Adrenal gland (tissue), 12 donors: ENCODE data around the gene PYDC1. TPM values are rescaled to one million over a fixed set of nuclear protein-coding genes. Genes with fewer than 3 reads are reported as not detected.

Source experiments
- DNase-seq, 7 donors: peaks; one replicate each; pipeline ENCODE4 v3.0.0-alpha.2; 2019 to 2020
- H3K27ac ChIP-seq, 5 donors: fragments of 200-600 bp; sonication (generic) in 4 of 5; 1 replicate in 3 of 5; 2 replicates in 2 of 5; pipeline versions ENCODE4 v1.5.1 to v1.8.0; 2016 to 2020; ENCODE audit warnings: mild to moderate bottlenecking in 1 of 5
- H3K27me3 ChIP-seq: fragments of 200-600 bp; 2 replicates; pipeline ENCODE4 v1.8.0; 2021
- H3K36me3 ChIP-seq, 2 donors: fragments of 200-600 bp; replicated peaks in 1 of 2; 1 replicate in 1 of 2; 2 replicates in 1 of 2; pipeline versions ENCODE4 v1.5.1 to v1.8.0; 2018 to 2022
- H3K4me1 ChIP-seq, 2 donors: fragments of 200-600 bp; replicated peaks in 1 of 2; 1 replicate in 1 of 2; 2 replicates in 1 of 2; pipeline versions ENCODE4 v1.5.1 to v1.8.0; 2018 to 2021
- H3K4me3 ChIP-seq, 4 donors: fragments of 200-600 bp; sonication (generic) in 3 of 4; one replicate each; pipeline ENCODE4 v1.5.1; 2016 to 2018
- H3K9me3 ChIP-seq, 3 donors: fragments of 200-600 bp; sonication (generic) in 1 of 3; replicated peaks in 1 of 3; 1 replicate in 2 of 3; 2 replicates in 1 of 3; pipeline versions ENCODE4 v1.5.1 to v1.8.0; 2016 to 2021
- POLR2A ChIP-seq, 2 donors: fragments of 450-650 bp; IDR thresholded peaks; one replicate each; pipeline ENCODE4 v1.6.1; 2017; ENCODE audit warnings: antibody characterized with exemption in 2 of 2, mild to moderate bottlenecking in 2 of 2, moderate library complexity in 1 of 2
- WGBS, 4 donors: extraction: QIAGEN DNeasy Blood & Tissue Kit in 2 of 4; methylation state at CpG; one replicate each; pipeline versions ENCODE4 v1.1.5 to v1.1.7; 2013 to 2017; 5-methylcytosine and 5-hydroxymethylcytosine counted together
- intact Hi-C, 2 donors: fragments of 100-400 bp; cut with DNase I; formaldehyde crosslinking; loops; one replicate each; pipeline versions ENCODE4 v1.14.1 to v1.15.0; 2022 to 2023
- polyA plus RNA-seq, 3 donors: library from polyadenylated mRNA; stranded (reverse); fragments of 200-250 nt in 2 of 3; fragments of 350-450 nt in 1 of 3; fragmentation: Illumina TruSeq in 1 of 3; extraction: RNeasy Lipid Tissue Mini Kit (QIAGEN cat#74804) in 1 of 3; gene quantifications; one replicate each; pipeline ENCODE4 v1.2.3, GENCODE V29; 2013 to 2014
- total RNA-seq, 9 donors: library from RNA; depleted of rRNA in 4 of 9; stranded (reverse); fragments of >200 nt in 4 of 9; fragments of 120-200 nt in 1 of 9; fragmentation: NEBNext Ultra II Directional in 1 of 9; extraction: Animal tissue kit (Norgen Biotek cat#: 25700) in 1 of 9; gene quantifications; one replicate each; pipeline versions ENCODE4 v1.1.0 to v1.2.4, GENCODE V29; 2013 to 2023
- TF ChIP-seq, protein P1 (sequence below), 6 experiments: fragments of 450-650 bp in 4 of 6; fragments of 200-600 bp in 2 of 6; sonication (generic) in 1 of 6; IDR thresholded peaks; 1 replicate in 5 of 6; 2 replicates in 1 of 6; pipeline versions ENCODE4 v1.5.1 to v1.8.0; 2016 to 2021; ENCODE audit warnings: antibody characterized with exemption in 6 of 6, mild to moderate bottlenecking in 2 of 6, moderate library complexity in 1 of 6
- donor health status: healthy with polysubstance abuse.
- donor health status: Bipolar disorder and iron deficiency.
- donor health status: DM: yes; HTN: yes; CAD: no.
- donor health status: DM: no; HTN: no; CAD: no.
- donor health status: DM: no; HTN: no; CAD: no.
- donor health status: DM: yes; HTN: yes; CAD: no.

The PYDC1 gene
- total and polyA plus RNA-seq, 12 donors, result not detected

DNA sequence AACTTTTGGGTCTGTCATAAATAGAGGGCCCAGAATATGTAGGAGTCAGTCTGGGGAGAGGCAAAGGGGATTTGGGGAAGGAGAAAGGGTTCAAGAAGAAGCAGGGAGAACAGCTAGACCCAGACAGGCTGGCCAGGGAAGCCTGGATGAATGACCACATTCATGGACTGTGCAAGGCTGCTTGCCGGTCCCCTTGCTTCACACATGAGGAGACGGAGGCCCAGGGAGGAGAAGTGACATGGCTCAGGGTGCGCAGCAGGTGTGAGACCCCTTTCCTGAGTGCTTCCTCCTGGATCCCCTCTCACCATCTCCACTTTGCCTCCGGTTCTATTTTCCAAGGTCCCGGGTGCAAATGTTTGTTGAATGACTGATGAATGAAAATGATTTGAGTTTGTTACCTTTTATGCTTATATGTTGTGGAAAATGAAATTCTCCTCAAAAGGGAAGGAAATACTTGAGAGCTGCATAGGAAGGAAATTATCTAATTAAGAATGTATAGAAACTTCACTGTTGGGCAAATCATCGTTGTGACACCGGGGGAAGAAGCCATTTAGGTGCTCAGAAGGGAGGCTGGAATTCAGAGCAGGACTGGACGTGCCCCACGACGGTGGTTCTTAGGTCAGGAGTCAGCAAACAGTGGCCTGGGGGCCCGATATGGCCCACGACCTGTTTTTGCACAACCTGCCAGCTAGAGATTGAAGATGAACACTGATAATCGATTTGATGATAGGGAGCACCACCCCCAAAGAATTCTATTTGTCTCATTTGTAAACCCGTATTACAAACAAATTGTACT is 43.4 kb upstream of the PYDC1 start:
- Histone ChIP-seq H3K27ac (no peak overlapping the region), H3K36me3 (no peaks in the 10 kb centered on the region), H3K9me3 (no peaks in the 10 kb centered on the region), H3K27me3 (no peaks in the 10 kb centered on the region), H3K4me3 (peak overlapping the region in 1 of 4 donors; percentile 30), H3K4me1 (no peaks in the 10 kb centered on the region)
- intact Hi-C loops, result no loop called here
- TF ChIP-seq, protein P1, sequence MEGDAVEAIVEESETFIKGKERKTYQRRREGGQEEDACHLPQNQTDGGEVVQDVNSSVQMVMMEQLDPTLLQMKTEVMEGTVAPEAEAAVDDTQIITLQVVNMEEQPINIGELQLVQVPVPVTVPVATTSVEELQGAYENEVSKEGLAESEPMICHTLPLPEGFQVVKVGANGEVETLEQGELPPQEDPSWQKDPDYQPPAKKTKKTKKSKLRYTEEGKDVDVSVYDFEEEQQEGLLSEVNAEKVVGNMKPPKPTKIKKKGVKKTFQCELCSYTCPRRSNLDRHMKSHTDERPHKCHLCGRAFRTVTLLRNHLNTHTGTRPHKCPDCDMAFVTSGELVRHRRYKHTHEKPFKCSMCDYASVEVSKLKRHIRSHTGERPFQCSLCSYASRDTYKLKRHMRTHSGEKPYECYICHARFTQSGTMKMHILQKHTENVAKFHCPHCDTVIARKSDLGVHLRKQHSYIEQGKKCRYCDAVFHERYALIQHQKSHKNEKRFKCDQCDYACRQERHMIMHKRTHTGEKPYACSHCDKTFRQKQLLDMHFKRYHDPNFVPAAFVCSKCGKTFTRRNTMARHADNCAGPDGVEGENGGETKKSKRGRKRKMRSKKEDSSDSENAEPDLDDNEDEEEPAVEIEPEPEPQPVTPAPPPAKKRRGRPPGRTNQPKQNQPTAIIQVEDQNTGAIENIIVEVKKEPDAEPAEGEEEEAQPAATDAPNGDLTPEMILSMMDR (IDR thresholded peaks at IDR 0.05), result no peak
- TF ChIP-seq POLR2A (IDR thresholded peaks at IDR 0.05), result no peak
- 59 to 72% (median 68%) methylated on average over 14 of the region's 14 CpGs for WGBS, 4 donors
- DNase-seq, result no peak

DNA sequence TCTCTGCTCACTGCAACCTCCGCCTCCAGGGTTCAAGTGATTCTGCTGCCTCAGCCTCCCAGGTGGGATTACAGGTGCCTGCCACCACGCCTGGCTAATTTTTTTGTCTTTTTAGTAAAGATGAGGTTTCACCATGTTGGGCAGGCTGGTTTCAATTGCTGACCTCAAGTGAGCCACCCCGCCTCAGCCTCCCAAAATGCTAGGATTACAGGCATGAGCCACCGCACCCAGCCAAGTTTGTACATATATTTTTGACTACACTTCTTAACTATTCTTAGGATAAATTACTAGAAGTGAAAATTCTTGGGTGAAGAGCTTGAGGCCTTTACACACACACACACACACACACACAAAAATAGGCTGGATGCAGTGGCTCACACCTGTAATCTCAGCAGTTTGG is 41.4 kb upstream of the PYDC1 start:
- no peak for DNase-seq

DNA sequence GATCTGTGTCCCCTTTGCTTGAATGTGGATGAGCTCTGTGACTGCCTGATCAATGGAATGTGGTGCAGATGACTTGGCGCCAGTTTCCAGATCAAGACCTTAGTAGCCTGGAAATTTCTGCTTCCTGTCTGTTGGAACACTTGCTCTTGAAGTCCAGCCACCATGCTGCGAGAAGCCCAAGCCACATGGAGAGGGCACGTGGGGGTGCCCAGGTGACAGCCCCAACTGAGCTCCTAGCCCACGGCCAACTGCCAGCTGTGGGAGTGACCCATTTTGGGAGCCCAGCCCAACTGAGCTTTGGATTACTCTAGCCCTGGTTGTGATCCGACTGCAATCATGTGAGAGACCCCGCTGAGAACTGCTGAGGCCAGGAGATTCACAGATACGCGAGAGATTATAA is 39.5 kb upstream of the PYDC1 start:
- H3K27me3 ChIP-seq, result no peaks in the 10 kb centered on the region
- H3K9me3 ChIP-seq, result no peaks in the 10 kb centered on the region
- H3K4me3 ChIP-seq, result no peak overlapping the region
- TF ChIP-seq, protein P1 (IDR thresholded peaks at IDR 0.05), result no peak
- no peak for TF ChIP-seq POLR2A (IDR thresholded peaks at IDR 0.05)
- H3K36me3 ChIP-seq, result no peaks in the 10 kb centered on the region
- intact Hi-C loops, result no loop called here
- no peak for DNase-seq
- peaks cover 7 to 12% of the 10 kb centered on the region in 2 donors for H3K4me1 ChIP-seq
- WGBS, 4 donors, result 75 to 89% (median 80%) methylated on average over 5 to 8 of the region's 8 CpGs
- H3K27ac ChIP-seq, result no peak overlapping the region

More for the DNA sequence above, 41.4 kb upstream of the PYDC1 start:
- 83 to 88% (median 86%) methylated on average over 4 of the region's 4 CpGs for WGBS, 4 donors
- Histone ChIP-seq H3K36me3 (no peaks in the 10 kb centered on the region), H3K4me3 (no peak overlapping the region), H3K27me3 (no peaks in the 10 kb centered on the region), H3K4me1 (peaks cover 7 to 8% of the 10 kb centered on the region in 2 donors), H3K9me3 (no peaks in the 10 kb centered on the region), H3K27ac (no peak overlapping the region)
- intact Hi-C loops, result no loop called here
- TF ChIP-seq, protein P1 (IDR thresholded peaks at IDR 0.05), result no peak
- TF ChIP-seq POLR2A (IDR thresholded peaks at IDR 0.05), result no peak

DNA sequence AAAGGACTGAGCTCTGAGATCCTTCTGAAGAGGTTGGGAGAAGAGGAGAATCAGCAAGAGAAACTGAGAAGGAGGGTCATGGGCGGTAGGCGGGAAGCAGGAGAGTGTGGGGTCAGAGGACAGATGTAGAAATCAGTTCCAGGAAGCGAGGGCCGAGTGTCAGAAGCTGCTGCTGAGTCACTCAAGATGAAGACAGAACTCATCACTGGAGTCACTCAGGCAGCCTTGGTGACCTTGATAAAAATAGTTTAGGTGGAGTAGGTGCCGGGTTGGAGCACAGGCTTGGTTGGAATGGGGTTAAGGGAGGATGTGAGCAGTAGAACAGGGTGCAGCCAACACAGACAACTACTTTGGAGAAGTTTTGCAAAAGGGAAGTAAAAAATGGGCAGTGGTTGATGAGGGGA is 36.7 kb upstream of the PYDC1 start:
- no peaks in the 10 kb centered on the region for H3K36me3 ChIP-seq
- intact Hi-C loops, result no loop called here
- TF ChIP-seq, protein P1 (IDR thresholded peaks at IDR 0.05), result no peak
- TF ChIP-seq POLR2A (IDR thresholded peaks at IDR 0.05), result no peak
- H3K27ac ChIP-seq, result peak overlapping the region in 2 of 5 donors; percentile 47 to 73
- no peaks in the 10 kb centered on the region for H3K9me3 ChIP-seq
- H3K4me3 ChIP-seq, result no peak overlapping the region
- peak; percentile 27 to 80 (median 66) for DNase-seq
- H3K27me3 ChIP-seq, result peaks cover 2% of the 10 kb centered on the region
- peaks cover 7 to 12% of the 10 kb centered on the region in 2 donors for H3K4me1 ChIP-seq
- 8 to 21% (median 15%) methylated on average over 5 of the region's 5 CpGs for WGBS, 4 donors
